ENCODE data around the gene C6orf47.
A peak's percentile ranks its signal among the peaks of the same experiment; 100 is the strongest.

Gene C6orf47

DNA sequence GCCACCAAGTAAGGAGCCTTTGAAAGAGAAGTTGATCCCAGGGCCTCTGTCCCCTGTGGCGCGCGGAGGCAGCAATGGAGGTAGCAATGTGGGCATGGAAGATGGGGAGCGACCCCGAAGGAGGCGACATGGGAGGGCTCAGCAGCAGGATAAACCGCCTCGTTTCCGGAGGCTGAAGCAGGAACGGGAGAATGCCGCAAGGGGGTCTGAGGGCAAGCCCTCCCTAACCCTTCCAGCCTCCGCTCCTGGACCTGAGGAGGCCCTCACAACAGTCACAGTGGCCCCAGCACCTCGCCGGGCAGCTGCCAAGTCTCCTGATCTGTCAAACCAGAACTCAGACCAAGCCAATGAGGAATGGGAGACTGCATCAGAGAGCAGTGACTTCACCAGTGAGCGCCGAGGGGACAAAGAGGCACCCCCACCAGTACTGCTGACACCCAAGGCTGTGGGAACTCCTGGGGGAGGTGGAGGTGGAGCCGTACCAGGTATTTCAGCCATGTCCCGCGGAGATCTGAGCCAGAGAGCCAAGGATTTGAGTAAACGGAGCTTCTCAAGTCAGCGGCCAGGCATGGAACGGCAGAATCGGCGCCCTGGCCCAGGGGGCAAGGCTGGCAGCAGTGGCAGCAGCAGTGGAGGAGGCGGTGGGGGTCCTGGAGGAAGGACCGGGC, 28.2 kb downstream of the C6orf47 start:
- no peak for DNase-seq

DNA sequence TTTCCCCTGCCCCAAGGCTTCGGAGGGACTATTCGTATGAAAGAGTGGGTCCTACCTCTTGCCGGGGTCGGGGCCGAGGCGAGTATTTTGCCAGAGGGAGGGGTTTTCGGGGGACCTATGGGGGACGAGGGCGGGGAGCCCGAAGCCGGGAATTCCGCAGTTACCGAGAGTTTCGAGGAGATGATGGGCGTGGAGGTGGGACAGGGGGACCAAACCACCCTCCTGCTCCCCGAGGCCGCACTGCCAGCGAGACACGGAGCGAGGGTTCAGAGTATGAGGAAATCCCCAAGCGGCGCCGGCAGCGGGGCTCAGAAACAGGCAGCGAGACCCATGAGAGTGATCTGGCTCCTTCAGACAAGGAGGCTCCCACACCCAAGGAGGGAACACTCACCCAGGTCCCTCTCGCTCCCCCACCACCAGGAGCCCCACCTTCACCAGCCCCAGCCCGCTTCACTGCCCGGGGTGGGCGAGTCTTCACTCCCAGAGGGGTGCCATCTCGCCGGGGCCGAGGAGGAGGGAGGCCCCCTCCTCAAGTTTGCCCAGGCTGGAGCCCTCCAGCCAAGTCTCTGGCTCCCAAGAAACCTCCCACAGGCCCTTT, 28.8 kb downstream of the C6orf47 start:
- DNase-seq = no peak

DNA sequence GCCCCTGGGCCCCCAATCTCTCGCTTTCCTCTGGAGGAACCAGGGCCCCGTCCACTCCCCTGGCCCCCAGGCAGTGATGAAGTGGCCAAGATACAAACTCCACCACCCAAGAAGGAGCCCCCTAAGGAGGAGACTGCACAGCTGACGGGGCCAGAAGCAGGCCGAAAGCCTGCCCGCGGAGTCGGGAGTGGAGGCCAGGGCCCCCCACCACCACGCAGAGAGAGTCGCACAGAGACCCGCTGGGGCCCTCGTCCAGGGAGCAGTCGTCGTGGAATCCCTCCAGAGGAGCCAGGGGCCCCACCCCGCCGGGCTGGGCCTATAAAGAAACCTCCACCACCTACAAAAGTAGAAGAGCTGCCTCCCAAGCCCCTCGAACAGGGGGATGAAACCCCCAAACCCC, 29.4 kb downstream of the C6orf47 start:
- no peak for DNase-seq

DNA sequence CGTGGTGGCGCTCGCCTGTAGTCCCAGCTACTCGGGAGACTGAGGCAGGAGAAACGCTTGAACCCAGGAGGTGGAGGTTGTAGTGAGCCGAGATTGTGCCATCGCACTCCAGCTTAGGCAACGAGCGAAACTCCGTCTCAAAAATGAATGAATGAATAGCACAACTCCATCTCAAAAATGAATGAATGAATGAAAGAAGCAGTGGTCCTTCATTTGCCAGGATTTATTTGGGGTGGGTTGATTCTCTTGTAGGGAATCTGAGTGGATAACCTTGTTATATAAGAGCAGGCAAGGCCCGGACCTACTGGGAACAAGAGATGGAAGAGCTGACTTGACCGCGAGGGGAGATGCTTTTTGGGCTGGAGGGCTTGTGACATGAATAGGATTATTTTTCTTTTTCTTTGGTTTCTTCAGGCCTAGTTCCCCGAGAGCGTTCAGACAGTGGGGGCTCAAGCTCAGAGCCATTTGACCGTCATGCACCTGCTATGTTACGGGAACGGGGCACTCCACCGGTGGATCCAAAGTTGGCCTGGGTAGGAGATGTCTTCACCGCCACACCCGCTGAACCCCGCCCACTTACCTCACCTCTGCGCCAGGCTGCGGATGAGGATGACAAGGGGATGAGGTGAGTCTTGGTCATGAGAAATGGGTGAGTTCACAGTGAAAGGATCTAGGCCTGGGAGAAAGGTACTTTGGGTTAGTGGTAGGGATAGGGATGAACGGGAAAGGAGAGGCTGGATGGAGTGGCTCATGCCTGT, 30.2 kb downstream of the C6orf47 start:
- no peak for DNase-seq

DNA sequence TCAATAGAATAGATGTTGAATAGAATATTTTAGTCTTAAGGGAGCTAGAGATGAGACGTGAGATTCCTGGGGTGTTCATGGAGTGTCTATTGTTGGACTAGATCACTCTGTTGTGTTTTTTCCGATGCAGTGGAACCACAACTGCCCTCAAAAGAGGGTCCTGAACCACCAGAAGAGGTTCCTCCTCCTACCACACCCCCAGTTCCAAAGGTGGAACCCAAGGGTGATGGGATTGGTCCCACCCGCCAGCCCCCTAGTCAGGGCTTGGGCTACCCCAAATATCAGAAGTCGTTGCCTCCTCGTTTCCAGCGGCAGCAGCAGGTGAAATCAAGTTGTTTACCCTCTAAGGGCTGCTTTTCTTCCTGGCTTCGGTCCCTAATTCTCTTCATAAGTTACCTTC, 31.6 kb downstream of the C6orf47 start:
- no peak for DNase-seq

DNA sequence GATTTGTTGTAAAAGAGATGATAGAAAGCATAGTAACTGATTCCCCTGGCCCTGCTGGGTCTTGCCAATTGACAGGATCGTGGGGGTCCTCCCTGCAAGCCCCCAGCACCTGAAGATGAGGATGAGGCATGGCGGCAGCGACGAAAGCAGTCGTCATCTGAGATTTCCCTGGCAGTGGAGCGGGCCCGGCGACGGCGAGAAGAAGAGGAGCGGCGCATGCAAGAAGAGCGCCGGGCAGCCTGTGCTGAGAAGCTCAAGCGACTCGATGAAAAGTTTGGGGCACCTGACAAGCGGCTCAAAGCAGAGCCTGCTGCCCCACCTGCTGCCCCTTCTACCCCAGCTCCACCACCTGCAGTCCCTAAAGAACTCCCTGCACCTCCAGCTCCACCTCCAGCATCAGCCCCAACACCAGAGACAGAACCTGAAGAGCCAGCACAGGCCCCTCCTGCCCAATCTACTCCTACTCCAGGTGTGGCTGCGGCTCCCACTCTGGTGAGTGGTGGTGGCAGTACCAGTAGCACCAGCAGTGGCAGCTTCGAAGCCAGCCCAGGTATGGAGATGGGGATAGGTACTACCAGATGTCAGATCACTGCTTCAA, 32.8 kb downstream of the C6orf47 start:
- no peak for DNase-seq

DNA sequence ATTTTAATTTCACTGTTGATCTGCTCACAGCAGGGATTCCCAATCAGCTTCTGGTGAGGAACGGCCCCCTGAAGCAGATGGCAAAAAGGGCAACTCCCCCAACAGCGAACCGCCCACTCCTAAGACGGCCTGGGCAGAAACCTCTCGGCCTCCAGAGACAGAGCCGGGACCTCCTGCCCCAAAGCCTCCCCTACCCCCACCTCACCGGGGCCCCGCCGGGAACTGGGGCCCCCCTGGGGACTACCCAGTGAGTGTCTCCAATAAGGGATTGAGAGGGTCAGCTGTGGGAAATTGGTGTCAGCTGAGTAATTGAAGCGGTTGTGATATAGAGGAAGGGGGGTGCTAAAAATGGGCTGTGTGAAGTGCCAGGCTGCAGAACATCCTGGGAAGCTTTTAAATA, 33.6 kb downstream of the C6orf47 start:
- DNase-seq = no peak

DNA sequence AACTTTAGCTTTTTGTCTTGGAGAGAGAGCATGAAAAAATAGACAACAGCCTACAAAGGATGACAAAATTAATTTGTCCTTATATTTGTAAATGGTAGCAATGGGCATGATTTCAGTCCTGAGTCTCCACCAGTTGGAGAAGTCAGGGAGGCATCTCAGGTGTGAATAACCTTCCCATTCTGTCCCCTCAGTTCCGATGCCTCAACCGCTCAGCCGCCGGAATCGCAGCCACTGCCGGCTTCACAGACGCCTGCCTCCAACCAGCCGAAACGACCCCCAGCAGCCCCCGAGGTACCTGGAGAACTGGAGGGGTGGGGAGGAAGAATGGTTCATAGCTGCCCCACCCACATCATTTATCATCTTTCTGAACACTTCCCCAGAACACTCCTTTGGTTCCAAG, 36.5 kb downstream of the C6orf47 start:
- no peak for DNase-seq

DNA sequence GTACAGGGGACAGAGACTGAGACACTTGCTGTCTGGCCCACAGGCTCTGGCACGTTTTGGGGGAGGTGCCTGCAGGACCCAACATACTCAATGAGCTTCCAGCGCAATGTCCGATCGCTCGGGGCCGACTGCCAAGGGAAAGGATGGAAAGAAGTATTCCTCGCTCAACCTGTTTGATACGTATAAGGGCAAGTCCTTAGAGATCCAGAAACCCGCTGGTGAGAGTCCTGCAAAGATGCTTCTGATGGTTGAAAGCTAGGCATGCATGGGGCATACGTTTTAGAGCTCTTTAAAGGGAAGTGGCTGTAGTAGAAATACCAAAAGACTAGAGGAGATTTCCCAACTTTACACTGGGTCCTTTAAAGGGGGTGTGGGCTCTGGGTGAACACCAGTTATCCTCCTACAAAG, 37.9 kb downstream of the C6orf47 start:
- no peak for DNase-seq

DNA sequence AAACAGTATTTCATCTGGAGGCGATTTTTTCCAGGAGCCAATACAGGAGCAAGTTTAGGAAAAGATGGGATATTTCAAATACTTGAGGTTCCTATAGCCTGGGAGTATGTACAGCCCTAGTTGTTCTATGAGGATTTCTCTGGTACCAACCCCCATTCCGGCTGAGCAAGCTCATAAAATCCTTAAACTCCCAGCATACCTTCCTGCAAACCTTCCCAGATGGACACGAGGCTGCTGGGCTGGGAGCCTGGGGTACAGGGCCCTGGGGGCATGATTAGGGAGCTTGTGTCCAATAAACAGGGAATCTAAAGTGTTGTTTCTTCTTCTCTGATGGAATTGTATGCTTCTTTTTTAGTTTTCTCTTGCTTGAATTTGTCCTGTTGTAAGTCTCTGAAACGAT, 38.6 kb downstream of the C6orf47 start:
- DNase-seq = no peak

DNA sequence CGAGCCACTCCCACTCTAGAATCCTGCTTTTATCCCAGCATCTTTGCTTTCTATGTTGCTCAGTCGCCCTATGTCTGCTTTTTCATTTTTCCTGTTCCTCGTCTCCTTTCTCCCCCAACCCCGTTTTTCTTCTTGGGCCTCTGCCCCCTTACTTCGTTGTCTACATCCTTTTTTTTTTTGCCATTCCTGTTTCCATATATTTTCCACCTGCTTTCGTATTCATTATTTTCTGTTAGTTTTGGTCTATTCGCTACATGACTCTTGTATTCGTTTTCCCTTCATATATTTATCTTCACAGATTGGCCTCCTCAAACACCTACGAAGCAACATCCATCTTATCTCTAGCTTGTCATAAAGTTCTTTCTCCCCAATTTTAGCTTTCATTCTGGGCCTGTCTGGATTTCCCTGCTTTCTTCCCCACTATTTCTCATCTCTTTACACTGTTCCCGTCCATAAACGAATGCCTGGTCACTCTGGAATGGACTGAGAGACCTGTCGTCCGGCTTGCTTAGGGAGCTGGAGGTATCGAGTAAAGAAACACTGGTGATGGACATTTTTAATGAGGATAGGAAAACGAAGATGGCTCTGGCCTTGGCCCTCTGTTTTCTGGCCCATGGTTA, 39.1 kb downstream of the C6orf47 start:
- no peak for DNase-seq

DNA sequence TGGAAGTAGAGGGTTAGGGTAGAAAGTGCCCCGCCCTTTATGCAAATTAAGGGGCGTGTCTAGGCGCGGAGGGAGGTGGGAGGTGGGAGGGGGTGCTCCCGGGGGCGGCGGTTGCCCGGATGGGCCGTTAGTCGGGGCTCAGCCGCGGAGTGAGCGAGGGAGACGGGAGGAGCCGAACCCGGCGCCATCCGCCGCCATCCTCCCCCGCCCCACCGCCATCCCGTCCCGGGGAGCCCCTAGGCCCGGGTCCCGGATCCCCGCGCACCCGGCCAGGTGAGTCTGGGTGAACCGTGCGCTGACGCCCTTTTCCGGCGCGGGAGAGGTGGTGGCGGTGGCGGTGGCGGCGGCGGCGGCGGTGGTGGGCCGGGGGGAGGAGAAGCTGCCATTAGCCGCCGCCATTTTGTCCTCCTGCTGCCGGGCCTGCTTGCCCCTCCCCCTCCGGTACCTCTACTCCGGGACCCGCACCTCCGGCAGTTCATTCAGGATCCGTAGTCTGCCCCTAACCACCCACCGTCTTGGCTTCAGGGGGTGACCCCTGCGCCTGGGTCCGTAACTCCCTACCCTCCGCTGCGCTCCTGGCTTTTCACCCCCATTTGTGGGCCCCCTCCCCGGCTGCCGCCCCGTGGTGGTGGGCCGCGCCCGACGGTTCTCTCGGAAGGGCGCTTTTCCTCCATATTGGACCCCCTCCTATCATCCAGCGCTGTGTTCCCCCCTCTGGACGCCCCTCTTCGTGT, 39.8 kb downstream of the C6orf47 start, which contains the start of gene PRRC2A:
PRRC2A (plus strand) TSS at position 130 of the 734 bp plus-strand sequence. CDS start 2,075 bp downstream, outside the sequence.
- peak; percentile 82 for DNase-seq

DNA sequence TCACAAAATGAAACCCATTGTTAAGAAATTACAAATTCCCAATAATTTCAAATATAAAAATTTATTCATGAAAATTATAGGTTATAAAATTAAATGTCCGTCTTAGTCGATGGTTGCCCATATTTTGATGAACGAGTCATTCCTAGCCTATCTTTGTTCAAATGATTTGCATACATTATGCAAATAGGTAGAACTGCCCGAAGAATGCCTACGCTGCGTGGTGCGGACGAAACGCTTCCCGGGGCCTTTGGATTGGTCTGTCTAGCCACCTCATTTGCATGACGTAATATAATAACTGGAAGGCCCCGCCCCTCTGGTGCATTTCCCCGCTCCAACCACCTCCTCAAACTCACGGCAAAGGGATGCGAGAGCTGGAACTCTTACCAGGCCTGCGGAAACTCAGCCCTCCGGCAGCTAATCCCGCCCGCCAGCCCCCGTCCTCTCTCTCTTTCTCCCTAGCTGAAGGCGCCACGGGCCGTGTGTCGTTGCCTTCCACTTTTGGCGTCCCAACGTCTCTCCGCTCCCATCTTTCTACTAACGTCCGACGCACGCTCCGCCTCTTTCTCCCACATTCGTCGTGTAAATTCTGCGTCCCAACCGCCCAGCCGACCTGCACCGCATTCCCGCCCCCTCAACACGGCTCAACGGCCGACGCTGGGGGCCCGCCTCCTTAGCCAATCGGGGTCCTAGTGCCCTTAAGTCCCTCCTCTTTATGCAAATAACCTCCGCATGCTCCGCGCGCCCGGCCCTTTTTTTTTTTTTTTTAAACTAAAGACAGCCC, 40.6 kb downstream of the C6orf47 start:
- DNase-seq = peak; percentile 97

DNA sequence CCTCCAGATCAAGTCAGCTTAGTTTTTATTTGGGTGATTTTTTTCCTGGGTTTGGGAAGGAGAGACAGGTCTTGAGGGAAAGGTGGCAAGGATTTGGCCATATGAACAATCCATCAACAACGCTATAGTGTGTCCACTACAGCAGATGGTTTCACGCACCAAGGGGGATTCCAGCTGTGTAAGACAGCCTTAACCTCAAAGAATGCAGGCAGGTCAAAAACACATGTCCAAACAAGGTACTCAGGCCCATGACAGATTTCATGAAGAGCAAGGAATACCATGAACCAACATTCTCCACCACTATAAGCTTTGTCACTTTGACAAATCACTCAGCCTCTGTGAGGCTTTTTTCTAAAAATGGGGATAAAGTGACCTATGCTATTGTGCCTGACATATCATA, 43.6 kb downstream of the C6orf47 start:
- no peak for DNase-seq

DNA sequence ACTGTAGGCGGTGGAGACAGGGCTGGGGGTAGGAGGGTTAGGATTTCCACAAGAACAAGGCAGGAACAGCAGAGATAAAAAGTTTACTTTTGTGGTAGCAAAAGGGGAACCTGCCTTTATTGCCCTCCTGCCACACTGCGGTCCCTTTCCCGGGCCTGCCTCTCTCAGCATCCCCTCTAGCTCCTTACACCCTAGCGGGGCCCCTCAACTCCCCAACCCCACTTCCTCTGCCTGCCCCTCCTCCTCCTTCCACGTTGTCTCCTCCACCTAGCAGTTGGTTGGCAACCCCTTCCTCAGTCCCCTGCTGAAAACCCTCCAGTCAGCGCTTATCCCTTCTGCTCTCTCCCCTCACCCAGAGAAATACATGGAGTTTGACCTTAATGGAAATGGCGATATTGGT, 44.8 kb downstream of the C6orf47 start:
- no peak for DNase-seq

DNA sequence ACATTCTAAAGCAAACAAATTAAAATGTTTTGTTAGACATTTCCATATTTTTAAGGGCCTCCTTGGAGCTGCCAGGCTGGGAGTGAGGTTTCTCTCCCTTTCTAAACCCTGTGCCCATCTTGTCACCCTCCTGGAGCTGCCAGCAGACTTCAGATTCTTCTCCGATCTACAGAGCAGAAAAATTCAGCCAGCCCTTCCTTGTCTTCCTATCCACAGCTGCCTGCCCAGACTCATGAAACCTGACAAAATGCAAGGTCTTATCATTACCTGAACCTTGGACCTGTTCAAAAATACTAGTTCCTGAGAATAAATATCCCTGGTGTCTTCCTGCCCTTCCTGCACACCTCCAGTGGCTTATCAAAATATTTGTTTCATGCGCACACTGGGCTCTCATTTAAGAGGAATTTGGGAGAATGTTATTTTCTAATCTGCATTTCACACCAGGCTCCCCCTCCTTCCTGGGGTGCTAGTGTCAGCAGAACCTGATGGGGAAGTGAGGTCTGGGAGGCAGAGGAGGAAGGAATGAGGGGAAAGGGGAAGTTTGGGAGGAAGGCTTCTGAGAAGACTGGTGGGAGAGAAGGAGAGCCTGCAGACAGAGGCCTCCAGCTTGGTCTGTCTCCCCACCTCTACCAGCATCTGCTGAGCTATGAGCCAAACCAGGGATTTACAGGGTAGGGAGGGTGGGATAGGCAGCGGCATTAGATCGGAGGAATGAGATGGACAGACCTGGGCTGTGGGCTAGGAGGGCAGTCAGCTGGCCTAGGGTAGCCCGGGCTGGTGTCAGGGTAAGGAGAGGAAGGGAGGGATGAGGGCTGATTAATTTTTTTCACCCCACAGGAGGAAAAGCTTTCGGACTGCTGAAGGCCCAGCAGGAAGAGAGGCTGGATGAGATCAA, 45.6 kb downstream of the C6orf47 start, which contains the start of gene AIF1:
AIF1 (plus strand) TSS at position 551 of the 895 bp plus-strand sequence; CDS start at position 647, 96 bp downstream.
- no peak for DNase-seq

DNA sequence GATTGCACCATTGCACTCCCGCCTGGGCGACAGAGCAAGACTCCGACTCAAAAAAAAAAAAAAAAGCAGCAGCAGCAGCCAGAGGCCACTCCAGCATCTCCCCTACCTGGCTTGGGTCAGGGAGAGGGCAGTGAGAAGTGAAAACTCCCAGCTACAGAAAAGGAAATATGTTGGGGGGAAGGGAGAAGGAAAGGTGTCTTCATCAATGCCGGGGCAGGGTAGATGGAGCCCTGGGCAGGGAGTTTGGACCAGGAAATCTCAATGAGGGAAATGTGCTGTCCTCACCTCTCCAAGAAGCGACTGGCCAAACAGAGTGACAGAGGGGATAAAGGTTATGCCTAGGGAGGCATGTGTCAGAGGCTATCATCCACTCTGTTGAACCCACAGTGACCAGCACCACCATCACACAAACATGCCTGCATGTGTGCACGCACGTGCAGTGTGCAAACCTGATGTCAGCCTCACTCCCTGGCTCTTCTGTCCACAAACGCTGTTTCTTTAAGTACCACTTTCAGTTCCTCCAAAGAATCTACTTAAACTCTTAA, 46.4 kb downstream of the C6orf47 start:
- no peak for DNase-seq

DNA sequence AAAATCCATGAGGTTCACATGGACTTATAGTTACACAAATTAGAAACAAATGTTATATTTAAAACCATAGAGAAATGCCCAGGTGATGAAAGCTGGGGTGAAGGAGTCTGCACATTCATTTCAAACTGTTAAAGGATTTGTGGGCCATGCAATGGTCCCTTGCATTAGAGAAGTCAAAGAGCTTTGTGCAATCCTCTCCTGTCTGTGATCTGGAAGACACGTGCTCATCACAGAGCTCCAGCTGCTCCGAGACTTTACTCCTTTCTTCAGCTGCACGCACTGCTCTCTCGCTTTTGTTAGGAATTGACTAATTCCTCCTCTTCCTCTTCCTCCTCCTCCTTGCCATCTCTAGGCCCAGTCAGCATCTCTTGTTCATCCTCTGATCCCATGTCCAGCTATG, 49.6 kb downstream of the C6orf47 start:
- no peak for DNase-seq

DNA sequence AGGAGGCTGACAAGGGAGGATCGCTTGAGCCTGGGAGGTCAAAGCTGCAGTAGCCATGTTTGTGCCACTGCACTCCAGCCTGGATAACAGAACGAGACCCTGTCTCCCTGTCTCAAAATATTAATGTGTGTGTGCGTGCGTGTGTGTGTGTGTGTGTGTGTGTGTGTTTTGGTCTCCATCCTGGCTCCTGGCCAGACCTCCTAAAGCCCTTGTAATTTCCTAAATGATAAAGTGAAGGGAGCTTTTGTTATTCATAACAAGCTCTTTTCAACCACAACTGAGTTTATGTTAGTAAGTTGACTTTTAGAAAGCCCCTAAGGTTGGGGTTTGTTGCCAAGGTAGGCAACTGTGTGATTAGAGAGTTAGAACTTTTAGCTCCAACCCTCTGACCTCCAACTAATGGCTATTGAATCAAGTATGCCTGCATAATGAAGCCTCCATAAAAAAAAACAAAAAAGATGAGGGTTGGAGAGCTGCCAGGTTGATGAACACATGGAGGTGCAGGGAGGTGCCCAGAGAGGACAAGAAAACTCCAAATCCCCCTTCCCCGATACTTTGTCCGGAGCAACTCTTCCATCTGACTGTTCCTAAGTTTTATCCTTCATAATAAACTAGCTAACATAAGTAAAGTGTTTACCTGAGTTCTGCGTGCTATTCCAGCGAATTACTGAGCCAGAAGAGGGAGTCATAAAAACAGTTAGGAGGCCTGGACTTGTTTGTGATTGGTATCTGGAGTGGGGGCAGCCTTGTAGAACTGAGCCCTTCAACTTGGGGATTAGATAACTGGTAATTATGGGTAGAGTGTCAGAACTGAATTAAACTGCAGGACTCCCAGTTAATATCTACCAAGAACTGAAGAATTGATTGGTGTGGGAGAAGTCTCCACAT, 50.8 kb downstream of the C6orf47 start:
- no peak for DNase-seq
